ENCODE measurements around the gene P2RY2. TPM values are rescaled to one million over a fixed set of nuclear protein-coding genes. Genes with fewer than 3 reads are reported as not detected.

The P2RY2 gene
- total and polyA plus RNA-seq, 9 of the 15 experiments (the other 6 are each of a cell fraction or from before 2014, with no cell fraction given), result not detected

- H3K27ac ChIP-seq (ENCODE audit: extremely low read depth, low read depth, low read length), result no peak overlapping the region
- H3K4me2 ChIP-seq (ENCODE audit: insufficient read depth, low read length), result no peak overlapping the region
- no peak overlapping the region for H2AFZ ChIP-seq (ENCODE audit: low read depth, low read length)
- H3K4me1 ChIP-seq (replicated peaks in 1 of 2; ENCODE audit: control insufficient read depth in 2 of 2, insufficient read depth in 2 of 2, low read length in 2 of 2), result peaks cover under 1 to 5% of the 10 kb centered on the region in 2 experiments; a peak in 4 of 5 replicates
- ATAC-seq (no peak), FAIRE-seq (no peak), DNase-seq (ENCODE audit: extremely low read depth in 1 of 4, low spot score in 3 of 4) (no peak)
- H3K27me3 ChIP-seq (ENCODE audit: control insufficient read depth in 2 of 2, insufficient read depth in 2 of 2, low read length in 2 of 2), result peaks cover 21 to 48% of the 10 kb centered on the region in 2 experiments
- ChIA-PET CTCF (ENCODE audit: low intra/inter-chr PET ratio) (no interaction called here), POLR2A (interaction anchor here (0.6 kb wide), 1 partner anchor 13 kb away, joined by 5 read pairs; no protein-coding TSS in a partner anchor)
- no peak overlapping the region for H3K4me3 ChIP-seq
- 8% methylated on average over 6 of the region's 6 CpGs for WGBS (ENCODE audit: insufficient coverage, low coverage, missing lambda C conversion rate)
- no peak for TF ChIP-seq ZNF551 (CRISPR knock-in tag; IDR thresholded peaks at IDR 0.05)
- TF ChIP-seq STAT5A (IDR thresholded peaks at IDR 0.05; ENCODE audit: borderline replicate concordance, low read length), result no peak
- TF ChIP-seq FOSL1 (tag; conservative IDR thresholded peaks at IDR 0.05), result no peak
- TF ChIP-seq LEF1 (IDR thresholded peaks at IDR 0.05), result no peak
- TF ChIP-seq U2AF1 (optimal IDR thresholded peaks at IDR 0.05; ENCODE audit: low read depth, low read length), result no peak
- no peak for TF ChIP-seq ZNF740 (CRISPR knock-in tag; IDR thresholded peaks at IDR 0.05)
- no peak for TF ChIP-seq ZNF740 (tag; IDR thresholded peaks at IDR 0.05)
- TF ChIP-seq ELF4 (CRISPR knock-in tag; IDR thresholded peaks at IDR 0.05), result no peak
- no peak for TF ChIP-seq KDM4B (IDR thresholded peaks at IDR 0.05; ENCODE audit: borderline replicate concordance in 2 of 2, low read depth in 1 of 2)
- TF ChIP-seq POLR2A (conservative IDR thresholded peaks at IDR 0.05), result no peak
- TF ChIP-seq HES1 (IDR thresholded peaks at IDR 0.05; ENCODE audit: low read depth), result no peak
- no peak for TF ChIP-seq PHF21A (IDR thresholded peaks at IDR 0.05; ENCODE audit: borderline replicate concordance, low read depth)
- no peak for TF ChIP-seq ZC3H11A (IDR thresholded peaks at IDR 0.05; ENCODE audit: low read depth, low read length)
- TF ChIP-seq PREB (CRISPR knock-in tag; IDR thresholded peaks at IDR 0.05), result no peak
- TF ChIP-seq TARDBP (IDR thresholded peaks at IDR 0.05), result no peak
- no peak for TF ChIP-seq IRF2 (CRISPR knock-in tag; IDR thresholded peaks at IDR 0.05)
- H3K9me3 ChIP-seq (replicated peaks; ENCODE audit: control insufficient read depth, insufficient read depth, low read depth, low read length), result no peaks in the 10 kb centered on the region
- no peaks in the 10 kb centered on the region for H3K79me2 ChIP-seq (ENCODE audit: control insufficient read depth, insufficient read depth, low read length)
- BruUV-seq (replicated peaks), result no TSS peak
- no peak overlapping the region for H3K9ac ChIP-seq (ENCODE audit: insufficient read depth in 1 of 2, low read depth in 2 of 2, low read length in 2 of 2)
- H3K9me1 ChIP-seq (ENCODE audit: control insufficient read depth, insufficient read depth, low read length), result no peaks in the 10 kb centered on the region
- intact Hi-C loops (cut with micrococcal nuclease) (no loop called here), in situ Hi-C loops (cut with MboI) (no loop called here)
- 0 out of 2 replicates have a peak, but pooled peaks cover 3% of the 10 kb centered on the region for H4K20me1 ChIP-seq (replicated peaks; ENCODE audit: control insufficient read depth, insufficient read depth, low read length)
- H3K36me3 ChIP-seq (ENCODE audit: control insufficient read depth, insufficient read depth, low read length), result no peaks in the 10 kb centered on the region
Observed at GRCh38 chr11:73196576-73196975, 21.5 kb upstream of the P2RY2 start.

Data from K562 (cell line).